HG02759 (cell line): ENCODE data around the gene IFNA21.
"Not testable (repeated sequence)": the region's sequence is repeated elsewhere in the genome, so short reads cannot be mapped to it uniquely, and the experiment has no call there.

Source experiments
- ATAC-seq: cut with Tn5 transposase; IDR thresholded peaks from one replicate; pipeline ENCODE4 v1.9.1; 2021; ENCODE audit warnings: mild to moderate bottlenecking, moderate library complexity; ENCODE audit not compliant: unreplicated experiment

IFNA21 gene

DNA sequence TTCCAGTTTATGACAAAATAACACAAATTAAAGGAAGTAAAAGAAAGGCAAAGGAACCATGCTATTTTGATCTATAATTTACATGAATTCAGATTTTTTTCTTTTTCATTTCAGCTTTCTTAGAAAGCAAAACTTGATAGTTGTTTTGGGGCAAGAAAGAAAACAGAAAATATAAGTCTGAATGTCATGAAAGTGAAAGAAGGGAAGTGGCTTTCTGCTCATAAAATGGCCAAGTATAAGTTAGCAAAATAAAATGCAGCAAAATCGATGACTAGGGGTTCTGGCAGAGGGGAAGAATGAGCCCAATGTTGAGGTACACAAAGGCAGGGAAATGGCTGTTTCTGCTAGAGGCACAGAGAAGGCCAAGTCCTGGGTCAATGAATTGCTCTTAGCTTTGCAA, 21.9 kb downstream of the IFNA21 start:
- ATAC-seq, result peak; percentile 50

DNA sequence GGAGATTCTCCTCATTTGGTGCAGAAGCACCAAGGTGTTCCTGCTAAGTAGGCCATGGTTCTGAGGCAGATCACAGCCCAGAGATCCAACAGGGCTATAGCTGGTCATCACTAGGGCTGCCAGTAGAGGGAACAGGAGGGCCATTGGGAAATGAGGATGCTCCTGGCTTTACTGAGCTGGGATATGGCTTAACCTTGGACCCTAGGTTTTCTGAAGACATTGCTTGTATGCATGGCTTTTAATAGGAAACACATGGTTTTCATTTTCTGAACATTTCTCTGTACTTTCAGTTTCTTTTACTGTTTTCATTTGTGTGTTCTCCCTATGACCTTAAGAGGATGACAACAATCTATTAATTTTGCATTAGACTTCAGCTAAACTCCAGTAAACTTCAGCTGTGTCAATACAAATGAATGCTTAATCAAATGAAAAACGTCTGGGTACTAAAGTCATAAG, 25.0 kb downstream of the IFNA21 start, which contains the start of gene IFNW1:
IFNW1 (minus strand) TSS at position 406 of the 456 bp plus-strand sequence; CDS start at position 144, 262 bp downstream.
- ATAC-seq, result peak; percentile 64

DNA sequence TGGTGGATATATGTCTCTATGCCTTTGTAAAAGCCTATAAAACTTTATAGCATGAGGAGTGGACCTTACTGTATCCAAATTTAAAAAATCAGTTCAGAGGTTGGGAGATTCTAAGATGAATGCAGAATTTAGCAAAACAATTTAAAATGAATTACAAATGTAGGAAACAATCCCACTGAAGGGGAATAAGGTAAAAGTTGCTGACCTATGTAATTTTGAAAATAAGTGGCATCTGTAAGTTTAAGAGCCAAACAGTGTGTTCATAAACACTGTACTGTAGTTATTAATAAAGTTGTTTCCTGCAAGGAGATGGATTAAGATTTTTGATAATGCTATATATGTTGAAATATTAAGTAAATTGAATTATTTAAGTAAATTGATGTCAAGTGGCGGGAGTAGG, 29.4 kb downstream of the IFNA21 start:
- ATAC-seq, result no peak

DNA sequence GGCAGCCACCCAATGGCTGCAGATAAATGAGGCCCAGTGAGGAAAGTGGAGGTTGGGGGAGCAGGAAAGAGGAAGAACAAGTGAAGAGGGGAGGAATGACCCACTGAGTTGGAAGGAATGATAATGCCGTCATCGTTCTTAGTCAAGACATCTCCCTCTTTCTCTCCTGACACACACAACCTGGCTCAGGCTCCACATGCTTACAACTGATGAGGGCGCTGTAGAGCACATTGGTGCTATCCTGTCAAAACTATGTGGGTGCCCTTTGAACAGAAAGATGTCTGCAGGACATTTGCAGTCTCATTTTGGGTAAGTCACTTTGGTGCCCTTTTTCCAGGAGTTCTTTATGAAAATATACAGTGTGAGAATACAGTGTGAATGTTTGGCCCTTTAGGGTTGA, 30.7 kb downstream of the IFNA21 start:
- no peak for ATAC-seq

DNA sequence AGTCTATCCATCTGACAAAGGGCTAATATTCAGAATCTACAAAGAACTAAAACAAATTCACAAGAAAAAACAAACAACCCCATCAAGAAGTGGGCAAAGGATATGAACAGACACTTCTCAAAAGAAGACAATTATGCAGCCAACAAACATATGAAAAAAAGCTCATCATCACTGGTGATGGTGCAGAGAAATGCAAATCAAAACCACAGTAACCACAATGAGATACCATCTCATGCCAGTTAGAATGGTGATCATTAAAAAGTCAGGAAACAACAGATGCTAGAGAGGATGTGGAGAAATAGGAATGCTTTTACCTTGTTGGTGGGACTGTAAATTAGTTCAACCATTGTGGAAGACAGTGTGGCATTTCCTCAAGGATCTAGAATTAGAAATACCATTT, 38.3 kb downstream of the IFNA21 start:
- not testable (repeated sequence) for ATAC-seq

DNA sequence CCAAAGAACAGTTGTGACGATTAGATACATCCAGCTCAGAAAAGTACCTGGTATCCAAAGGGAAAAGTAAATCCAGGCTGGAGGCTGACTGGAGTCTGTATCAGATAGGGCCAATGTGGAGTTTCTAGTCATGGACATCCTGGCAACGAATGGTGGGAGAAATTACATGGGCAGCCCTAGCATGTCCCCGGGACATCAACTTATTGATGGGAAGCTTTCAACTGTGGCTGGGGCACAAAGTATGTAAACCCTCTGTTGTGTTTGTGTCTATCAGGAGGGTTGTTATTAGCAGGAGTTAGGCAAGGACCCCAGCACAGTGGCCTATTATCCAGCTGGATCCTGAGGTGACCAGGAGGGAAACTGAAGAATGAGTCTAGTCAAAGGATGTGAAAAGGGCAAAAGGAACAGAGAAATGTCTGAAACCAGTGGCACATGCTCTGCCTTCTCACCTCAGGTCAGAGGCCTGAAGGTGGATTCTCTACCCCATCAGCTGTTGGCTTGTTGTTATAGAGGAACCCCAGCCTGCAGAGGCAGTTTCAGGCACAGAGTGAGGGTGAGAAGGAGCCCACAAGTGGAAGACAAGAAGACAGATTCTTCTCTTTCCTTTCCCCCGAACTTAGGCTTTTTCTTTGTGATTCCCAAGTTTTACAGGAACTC, 44.7 kb downstream of the IFNA21 start:
- no peak for ATAC-seq

DNA sequence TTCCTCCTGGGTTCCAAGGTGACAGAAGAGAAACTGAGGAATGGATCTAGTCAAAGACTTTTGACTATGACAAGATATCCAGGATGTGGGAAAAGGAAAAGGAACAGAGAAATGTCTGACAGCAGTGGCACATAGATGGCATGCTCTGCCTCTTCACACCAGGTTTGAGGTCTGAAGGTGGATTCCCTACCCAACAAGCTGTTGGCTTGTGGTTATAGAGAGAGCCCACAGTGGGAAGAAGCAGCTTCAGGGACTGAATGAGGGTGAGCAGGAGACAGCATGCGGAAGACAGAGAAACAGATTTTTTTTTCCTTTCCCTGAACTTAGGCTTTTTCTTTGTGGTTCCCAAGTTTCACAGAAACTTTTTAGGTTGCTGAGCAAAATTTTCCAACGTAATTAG, 45.4 kb downstream of the IFNA21 start:
- ATAC-seq, result no peak

DNA sequence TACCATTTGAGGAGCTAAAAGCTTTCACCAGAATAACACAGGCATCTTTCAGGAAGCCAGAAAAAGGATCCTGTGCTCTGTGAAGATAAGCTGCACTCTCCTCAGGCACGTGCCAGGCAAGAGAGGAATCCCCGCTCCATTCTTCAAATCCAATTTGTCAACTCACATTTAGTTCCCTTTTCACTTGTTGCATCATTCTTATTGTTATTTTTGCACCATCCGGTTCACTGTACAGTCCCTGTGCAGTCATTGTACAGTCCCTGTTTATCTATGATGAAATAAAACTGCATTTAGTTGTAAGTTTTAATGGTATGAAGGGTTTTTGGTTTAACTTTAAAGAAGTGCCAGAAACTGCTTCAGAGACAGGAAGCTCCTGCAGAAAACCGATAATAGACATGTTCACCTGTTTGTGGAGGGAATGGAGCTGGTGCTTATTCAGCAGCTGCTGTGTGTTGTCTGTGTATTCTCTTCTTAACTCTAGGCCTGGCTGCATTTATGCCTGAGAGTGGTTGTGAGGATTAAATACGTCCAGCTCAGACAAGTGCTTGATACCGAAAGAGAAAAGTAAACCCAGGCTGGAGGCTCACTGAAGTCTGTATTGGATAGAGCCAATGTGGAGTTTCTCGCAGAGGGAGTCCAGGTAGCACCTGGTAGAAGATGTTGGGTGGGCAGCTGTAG, 47.2 kb downstream of the IFNA21 start:
- peak; percentile 64 for ATAC-seq
